IMR-90 (cell line): ENCODE measurements around the gene ROGDI. TPM values are rescaled to one million over a fixed set of nuclear protein-coding genes. Genes with fewer than 3 reads are reported as not detected.

Experiments used
- BHLHE40 ChIP-seq: fragments of 150-350 bp; IDR thresholded peaks from 2 replicates; pipeline ENCODE4 v1.6.1; 2016; ENCODE audit warnings: mild to moderate bottlenecking, low read depth, low read length
- CEBPB ChIP-seq: IDR thresholded peaks from 2 replicates; pipeline ENCODE4 v1.6.1; 2012; ENCODE audit warnings: low read depth, low read length, improper control_type of control experiment
- ELK1 ChIP-seq: fragments of 150-350 bp; IDR thresholded peaks from 2 replicates; pipeline ENCODE4 v1.6.1; 2016; ENCODE audit warnings: low read depth, mild to moderate bottlenecking, low read length, moderate library complexity, borderline replicate concordance
- MAFK ChIP-seq: IDR thresholded peaks from 2 replicates; pipeline ENCODE4 v1.6.1; 2012; ENCODE audit warnings: low read depth, low read length, improper control_type of control experiment
- SMC3 ChIP-seq: fragments of 150-350 bp; IDR thresholded peaks from 2 replicates; pipeline ENCODE4 v1.6.1; 2016; ENCODE audit warnings: low read depth, mild to moderate bottlenecking, antibody characterized with exemption, low read length, moderate library complexity
- polyA plus RNA-seq, 3 experiments: library from polyadenylated mRNA; depleted of rRNA; stranded (reverse); fragments of >200 nt; gene quantifications; 2 replicates each; pipeline ENCODE4 v1.2.3, GENCODE V29; 2012; ENCODE audit warnings: low replicate concordance in 1 of 3
- total RNA-seq: library from RNA; depleted of rRNA; stranded (reverse); fragments of >200 nt; gene quantifications from 2 replicates; pipeline ENCODE4 v1.2.3, GENCODE V29; 2012

Gene ROGDI
- total and polyA plus RNA-seq, 2 of the 4 experiments (the other 2 are of a cell fraction) = 13.6 to 27.1 TPM

- TF ChIP-seq BHLHE40 (no peak), SMC3 (no peak), MAFK (no peak), CEBPB (no peak), ELK1 (no peak)
Measured at GRCh38 chr16:4800290-4801041, 2.0 kb downstream of the ROGDI start (continued).
